ENCODE measurements around the gene DUSP7. TPM values are rescaled to one million over a fixed set of nuclear protein-coding genes. Genes with fewer than 3 reads are reported as not detected.

The DUSP7 gene
- total RNA-seq, 5 donors from 2014 or later (not counting 1 experiment from before 2014, with no cell fraction given), result 11.3 to 41.3 (median 39.0) TPM

GRCh38 chr3:52004906-52005395, 51.4 kb downstream of the DUSP7 start:
- Mint-ChIP-seq H3K9me3 (no peaks in the 10 kb centered on the region), H3K27me3 (no peaks in the 10 kb centered on the region), H3K4me1 (peaks cover 17 to 21% (median 19%) of the 10 kb centered on the region in 3 donors), H3K4me3 (peak overlapping the region in 1 of 3 donors; percentile 37), H3K36me3 (no peaks in the 10 kb centered on the region), H3K27ac (no peak overlapping the region)
- ChIA-PET CTCF (interaction anchor here in 1 of 2 donors (1.0 to 1.1 kb wide), 2 partner anchors 118 to 138 kb away, joined by 3 read pairs; no protein-coding TSS in a partner anchor), POLR2A (interaction anchor here in 1 of 2 donors (0.6 kb wide), 1 partner anchor 400 kb away, joined by 4 read pairs; no protein-coding TSS in a partner anchor)
- peaks cover 2 to 26% of the 10 kb centered on the region in 2 experiments for H3K4me1 ChIP-seq (ENCODE audit: control insufficient read depth in 1 of 2, extremely low read depth in 1 of 2, insufficient read depth in 2 of 2, low read length in 2 of 2)
- 100% methylated on average over 1 of the region's 4 CpGs for WGBS (ENCODE audit: insufficient coverage)
- DNase-seq (no peak), ATAC-seq (replicated peaks in 1 of 4) (no peak)
- no peaks in the 10 kb centered on the region for H3K36me3 ChIP-seq (ENCODE audit: control insufficient read depth in 2 of 2, extremely low read depth in 1 of 2, insufficient read depth in 1 of 2, low read length in 1 of 2)
- H3K4me3 ChIP-seq (ENCODE audit: control insufficient read depth in 1 of 2, extremely low read depth in 1 of 2, low read length in 1 of 2), result no peak overlapping the region
- H3K27me3 ChIP-seq (replicated peaks in 1 of 2; ENCODE audit: control insufficient read depth in 2 of 2, extremely low read depth in 1 of 2, insufficient read depth in 2 of 2, low read length in 1 of 2), result peaks cover 0 to 13% of the 10 kb centered on the region in 2 experiments
- H3K9me3 ChIP-seq, result no peaks in the 10 kb centered on the region
- H3K27ac ChIP-seq (ENCODE audit: low read length), result no peak overlapping the region

- ATAC-seq (replicated peaks in 1 of 4), result no peak
- Mint-ChIP-seq H3K9me3 (no peaks in the 10 kb centered on the region), H3K27me3 (no peaks in the 10 kb centered on the region), H3K27ac (no peak overlapping the region), H3K36me3 (no peaks in the 10 kb centered on the region), H3K4me1 (peaks cover 17 to 21% (median 19%) of the 10 kb centered on the region in 3 donors), H3K4me3 (no peak overlapping the region)
- Histone ChIP-seq H3K4me1 (ENCODE audit: control insufficient read depth in 1 of 2, extremely low read depth in 1 of 2, insufficient read depth in 2 of 2, low read length in 2 of 2) (peaks cover 2 to 26% of the 10 kb centered on the region in 2 experiments), H3K9me3 (no peaks in the 10 kb centered on the region), H3K27ac (ENCODE audit: low read length) (no peak overlapping the region), H3K4me3 (ENCODE audit: control insufficient read depth in 1 of 2, extremely low read depth in 1 of 2, low read length in 1 of 2) (no peak overlapping the region), H3K27me3 (replicated peaks in 1 of 2; ENCODE audit: control insufficient read depth in 2 of 2, extremely low read depth in 1 of 2, insufficient read depth in 2 of 2, low read length in 1 of 2) (peaks cover 0 to 16% of the 10 kb centered on the region in 2 experiments), H3K36me3 (ENCODE audit: control insufficient read depth in 2 of 2, extremely low read depth in 1 of 2, insufficient read depth in 1 of 2, low read length in 1 of 2) (no peaks in the 10 kb centered on the region)
- DNase-seq, result no peak
- ChIA-PET CTCF (interaction anchor here (0.5 to 1.1 kb wide), 5 partner anchors 62 to 155 kb away, joined by 3 read pairs; no protein-coding TSS in a partner anchor), POLR2A (interaction anchor here in 1 of 2 donors (0.6 kb wide), 1 partner anchor 399 kb away, joined by 4 read pairs; no protein-coding TSS in a partner anchor)
- 55% methylated on average over 8 of the region's 16 CpGs for WGBS (ENCODE audit: insufficient coverage)
Observed at GRCh38 chr3:52004163-52004787, 52.1 kb downstream of the DUSP7 start.

GRCh38 chr3:52002748-52003147, 53.6 kb downstream of the DUSP7 start:
- ATAC-seq (replicated peaks in 1 of 4), result no peak
- H3K9me3 ChIP-seq, result no peaks in the 10 kb centered on the region
- Mint-ChIP-seq H3K4me3 (no peak overlapping the region), H3K27ac (no peak overlapping the region), H3K27me3 (no peaks in the 10 kb centered on the region), H3K4me1 (peaks cover 17 to 21% (median 19%) of the 10 kb centered on the region in 3 donors), H3K9me3 (no peaks in the 10 kb centered on the region), H3K36me3 (no peaks in the 10 kb centered on the region)
- no peaks in the 10 kb centered on the region for H3K36me3 ChIP-seq (ENCODE audit: control insufficient read depth in 2 of 2, extremely low read depth in 1 of 2, insufficient read depth in 1 of 2, low read length in 1 of 2)
- H3K4me3 ChIP-seq (ENCODE audit: control insufficient read depth in 1 of 2, extremely low read depth in 1 of 2, low read length in 1 of 2), result no peak overlapping the region
- peaks cover 2 to 26% of the 10 kb centered on the region in 2 experiments for H3K4me1 ChIP-seq (ENCODE audit: control insufficient read depth in 1 of 2, extremely low read depth in 1 of 2, insufficient read depth in 2 of 2, low read length in 2 of 2)
- POLR2A ChIA-PET, result no interaction called here
- 80% methylated on average over 4 of the region's 6 CpGs for WGBS (ENCODE audit: insufficient coverage)
- peaks cover 0 to 16% of the 10 kb centered on the region in 2 experiments for H3K27me3 ChIP-seq (replicated peaks in 1 of 2; ENCODE audit: control insufficient read depth in 2 of 2, extremely low read depth in 1 of 2, insufficient read depth in 2 of 2, low read length in 1 of 2)
- H3K27ac ChIP-seq (ENCODE audit: low read length), result no peak overlapping the region
- DNase-seq, result no peak
- CTCF ChIA-PET, result interaction anchor here (0.6 to 2.3 kb wide), 4 partner anchors 61 to 690 kb away, joined by 3 to 10 read pairs (median 4); partner anchors contain the start of gene RRP9 (in 1 of the 2)

- H3K36me3 ChIP-seq (ENCODE audit: control insufficient read depth in 2 of 2, extremely low read depth in 1 of 2, insufficient read depth in 1 of 2, low read length in 1 of 2), result no peaks in the 10 kb centered on the region
- no peaks in the 10 kb centered on the region for H3K27me3 Mint-ChIP-seq
- H3K9me3 Mint-ChIP-seq, result no peaks in the 10 kb centered on the region
- no peak overlapping the region for H3K4me3 ChIP-seq (ENCODE audit: control insufficient read depth in 1 of 2, extremely low read depth in 1 of 2, low read length in 1 of 2)
- ChIA-PET CTCF (interaction anchor here (0.6 to 2.3 kb wide), 10 partner anchors 52 to 143 kb away, joined by 3 to 10 read pairs (median 4); partner anchors contain the start of gene RRP9 (in 1 of the 2)), POLR2A (no interaction called here)
- H3K27ac ChIP-seq (ENCODE audit: low read length), result no peak overlapping the region
- no peaks in the 10 kb centered on the region for H3K9me3 ChIP-seq
- no peaks in the 10 kb centered on the region for H3K36me3 Mint-ChIP-seq
- ATAC-seq (replicated peaks in 1 of 4), result peak; percentile 92 to 99 (median 96)
- peaks cover 2 to 26% of the 10 kb centered on the region in 2 experiments for H3K4me1 ChIP-seq (ENCODE audit: control insufficient read depth in 1 of 2, extremely low read depth in 1 of 2, insufficient read depth in 2 of 2, low read length in 2 of 2)
- no peak overlapping the region for H3K4me3 Mint-ChIP-seq
- H3K27ac Mint-ChIP-seq, result no peak overlapping the region
- H3K4me1 Mint-ChIP-seq, result peaks cover 17 to 24% (median 19%) of the 10 kb centered on the region in 3 donors
- 3% methylated on average over 15 of the region's 18 CpGs for WGBS (ENCODE audit: insufficient coverage)
- peaks cover 0 to 16% of the 10 kb centered on the region in 2 experiments for H3K27me3 ChIP-seq (replicated peaks in 1 of 2; ENCODE audit: control insufficient read depth in 2 of 2, extremely low read depth in 1 of 2, insufficient read depth in 2 of 2, low read length in 1 of 2)
- DNase-seq, result peak; percentile 69 to 93 (median 83)
Observed at GRCh38 chr3:52001443-52001974, 54.9 kb downstream of the DUSP7 start.

- ChIA-PET CTCF (interaction anchor here in 1 of 2 donors (0.7 to 1.2 kb wide), 2 partner anchors 122 to 336 kb away, joined by 3 read pairs; no protein-coding TSS in a partner anchor), POLR2A (no interaction called here)
- 100% methylated on average over 1 of the region's 2 CpGs for WGBS (ENCODE audit: insufficient coverage)
- peaks cover 0 to 4% of the 10 kb centered on the region in 2 donors for H3K36me3 ChIP-seq (ENCODE audit: control insufficient read depth in 2 of 2, extremely low read depth in 1 of 2, insufficient read depth in 1 of 2, low read length in 1 of 2)
- H3K9me3 ChIP-seq, result no peaks in the 10 kb centered on the region
- no peak overlapping the region for H3K27ac Mint-ChIP-seq
- H3K9me3 Mint-ChIP-seq, result no peaks in the 10 kb centered on the region
- H3K27ac ChIP-seq (ENCODE audit: low read length), result no peak overlapping the region
- ATAC-seq (replicated peaks in 1 of 4) (no peak), DNase-seq (no peak)
- peaks cover 4% of the 10 kb centered on the region for H3K36me3 Mint-ChIP-seq
- no peak overlapping the region for H3K4me3 ChIP-seq (ENCODE audit: control insufficient read depth in 1 of 2, extremely low read depth in 1 of 2, low read length in 1 of 2)
- H3K4me1 Mint-ChIP-seq, result peaks cover 15 to 24% (median 17%) of the 10 kb centered on the region in 3 donors
- peaks cover 5 to 23% of the 10 kb centered on the region in 2 experiments for H3K4me1 ChIP-seq (ENCODE audit: control insufficient read depth in 1 of 2, extremely low read depth in 1 of 2, insufficient read depth in 2 of 2, low read length in 2 of 2)
- H3K4me3 Mint-ChIP-seq, result no peak overlapping the region
- H3K27me3 Mint-ChIP-seq, result no peaks in the 10 kb centered on the region
- peaks cover 0 to 12% of the 10 kb centered on the region in 2 experiments for H3K27me3 ChIP-seq (replicated peaks in 1 of 2; ENCODE audit: control insufficient read depth in 2 of 2, extremely low read depth in 1 of 2, insufficient read depth in 2 of 2, low read length in 1 of 2)
Observed at GRCh38 chr3:51999846-52000245, 56.5 kb downstream of the DUSP7 start.

All from T-cell (primary cell).